Mesenchymal stem cell (in vitro differentiated cells and primary cell): ENCODE data around the gene PPP1R12C.

Experiments
- DNase-seq: peaks from one replicate; pipeline ENCODE4 v3.0.0-alpha.2; 2013
- H2AFZ ChIP-seq: one replicate; pipeline ENCODE4 v1.6.1; 2013; ENCODE audit warnings: low read depth, mild to moderate bottlenecking, control low read depth, inconsistent platforms, low read length, moderate library complexity
- H2AK5ac ChIP-seq: 2 replicates; pipeline ENCODE4 v1.6.1; 2013; ENCODE audit warnings: low read length, moderate library complexity, mild to moderate bottlenecking, inconsistent platforms; ENCODE audit not compliant: severe bottlenecking
- H2BK120ac ChIP-seq: one replicate; pipeline ENCODE4 v1.6.1; 2013; ENCODE audit warnings: low read depth, mild to moderate bottlenecking, inconsistent platforms, low read length, moderate library complexity
- H2BK12ac ChIP-seq, 2 experiments: one replicate each; pipeline ENCODE4 v1.6.1; 2013; ENCODE audit warnings: inconsistent platforms in 2 of 2, low read length in 2 of 2, mild to moderate bottlenecking in 2 of 2, moderate library complexity in 2 of 2, control low read depth in 1 of 2
- H2BK15ac ChIP-seq: one replicate; pipeline ENCODE4 v1.6.1; 2013; ENCODE audit warnings: mild to moderate bottlenecking, low read depth, inconsistent platforms; ENCODE audit not compliant: poor library complexity, severe bottlenecking
- H2BK5ac ChIP-seq: 2 replicates; pipeline ENCODE4 v1.6.1; 2013; ENCODE audit warnings: low read depth, mild to moderate bottlenecking, low read length, control low read depth, inconsistent platforms; ENCODE audit not compliant: poor library complexity, severe bottlenecking
- H3K14ac ChIP-seq, 2 experiments: one replicate each; pipeline ENCODE4 v1.6.1; 2013; ENCODE audit warnings: inconsistent platforms in 2 of 2, low read length in 2 of 2, control low read depth in 1 of 2, mild to moderate bottlenecking in 1 of 2, moderate library complexity in 1 of 2
- H3K18ac ChIP-seq, 2 experiments: one replicate each; pipeline ENCODE4 v1.6.1; 2013; ENCODE audit warnings: inconsistent platforms in 2 of 2, low read length in 2 of 2, control low read depth in 1 of 2, low read depth in 1 of 2, mild to moderate bottlenecking in 1 of 2
- H3K23ac ChIP-seq, 2 experiments: one replicate each; pipeline ENCODE4 v1.6.1; 2013; ENCODE audit warnings: inconsistent platforms in 2 of 2, low read length in 2 of 2, mild to moderate bottlenecking in 2 of 2, moderate library complexity in 2 of 2, control low read depth in 1 of 2
- H3K27ac ChIP-seq: 2 replicates; pipeline ENCODE4 v1.5.1; 2013; ENCODE audit warnings: mild to moderate bottlenecking, moderate library complexity, low read length, control low read depth, inconsistent platforms; ENCODE audit not compliant: poor library complexity, severe bottlenecking
- H3K27me3 ChIP-seq, 2 experiments: 2 replicates each; pipeline versions ENCODE4 v1.6.1 to v1.7.0; 2013; ENCODE audit warnings: low read length in 2 of 2, mild to moderate bottlenecking in 2 of 2, moderate library complexity in 2 of 2, control low read depth in 1 of 2, inconsistent platforms in 1 of 2; ENCODE audit not compliant: control insufficient read depth in 1 of 2, insufficient read depth in 1 of 2
- H3K36me3 ChIP-seq, 2 experiments: 2 replicates each; pipeline versions ENCODE4 v1.6.1 to v1.7.0; 2013; ENCODE audit warnings: low read length in 2 of 2, control low read depth in 1 of 2, inconsistent platforms in 1 of 2, low read depth in 1 of 2, mild to moderate bottlenecking in 1 of 2; ENCODE audit not compliant: insufficient read depth in 2 of 2, control insufficient read depth in 1 of 2
- H3K4ac ChIP-seq, 2 experiments: one replicate each; pipeline ENCODE4 v1.6.1; 2013; ENCODE audit warnings: inconsistent platforms in 2 of 2, low read length in 2 of 2, mild to moderate bottlenecking in 2 of 2, moderate library complexity in 2 of 2, control low read depth in 1 of 2, low read depth in 1 of 2
- H3K4me1 ChIP-seq: 2 replicates; pipeline ENCODE4 v1.6.1; 2013; ENCODE audit warnings: low read depth, low read length, control low read depth; ENCODE audit not compliant: control insufficient read depth, insufficient read depth
- H3K4me2 ChIP-seq: 2 replicates; pipeline ENCODE4 v1.6.1; 2013; ENCODE audit warnings: low read length, mild to moderate bottlenecking, inconsistent platforms; ENCODE audit not compliant: poor library complexity, severe bottlenecking
- H3K4me3 ChIP-seq, 2 experiments: 2 replicates each; pipeline versions ENCODE4 v1.5.1 to v1.7.0; 2013; ENCODE audit warnings: low read length in 2 of 2, mild to moderate bottlenecking in 2 of 2, control low read depth in 1 of 2, low read depth in 1 of 2; ENCODE audit not compliant: insufficient read depth in 1 of 2
- H3K79me1 ChIP-seq: replicated peaks from 2 replicates; pipeline ENCODE4 v1.6.1; 2013; ENCODE audit warnings: mild to moderate bottlenecking, control low read depth, low read length, inconsistent platforms; ENCODE audit not compliant: poor library complexity, severe bottlenecking
- H3K9ac ChIP-seq: 2 replicates; pipeline ENCODE4 v1.7.0; 2013; ENCODE audit warnings: mild to moderate bottlenecking, low read length, moderate library complexity
- H3K9me3 ChIP-seq: 2 replicates; pipeline ENCODE4 v1.7.0; 2013; ENCODE audit warnings: mild to moderate bottlenecking, low read length; ENCODE audit not compliant: control insufficient read depth
- H4K8ac ChIP-seq: one replicate; pipeline ENCODE4 v1.6.1; 2013; ENCODE audit warnings: inconsistent platforms, mild to moderate bottlenecking, low read length, moderate library complexity
- H4K91ac ChIP-seq: one replicate; pipeline ENCODE4 v1.6.1; 2013; ENCODE audit warnings: mild to moderate bottlenecking, low read length, inconsistent platforms
- WGBS: methylation state at CpG from one replicate; pipeline ENCODE4 v1.1.7; 2013; ENCODE audit warnings: mixed read lengths; 5-methylcytosine and 5-hydroxymethylcytosine counted together

Gene PPP1R12C

DNA sequence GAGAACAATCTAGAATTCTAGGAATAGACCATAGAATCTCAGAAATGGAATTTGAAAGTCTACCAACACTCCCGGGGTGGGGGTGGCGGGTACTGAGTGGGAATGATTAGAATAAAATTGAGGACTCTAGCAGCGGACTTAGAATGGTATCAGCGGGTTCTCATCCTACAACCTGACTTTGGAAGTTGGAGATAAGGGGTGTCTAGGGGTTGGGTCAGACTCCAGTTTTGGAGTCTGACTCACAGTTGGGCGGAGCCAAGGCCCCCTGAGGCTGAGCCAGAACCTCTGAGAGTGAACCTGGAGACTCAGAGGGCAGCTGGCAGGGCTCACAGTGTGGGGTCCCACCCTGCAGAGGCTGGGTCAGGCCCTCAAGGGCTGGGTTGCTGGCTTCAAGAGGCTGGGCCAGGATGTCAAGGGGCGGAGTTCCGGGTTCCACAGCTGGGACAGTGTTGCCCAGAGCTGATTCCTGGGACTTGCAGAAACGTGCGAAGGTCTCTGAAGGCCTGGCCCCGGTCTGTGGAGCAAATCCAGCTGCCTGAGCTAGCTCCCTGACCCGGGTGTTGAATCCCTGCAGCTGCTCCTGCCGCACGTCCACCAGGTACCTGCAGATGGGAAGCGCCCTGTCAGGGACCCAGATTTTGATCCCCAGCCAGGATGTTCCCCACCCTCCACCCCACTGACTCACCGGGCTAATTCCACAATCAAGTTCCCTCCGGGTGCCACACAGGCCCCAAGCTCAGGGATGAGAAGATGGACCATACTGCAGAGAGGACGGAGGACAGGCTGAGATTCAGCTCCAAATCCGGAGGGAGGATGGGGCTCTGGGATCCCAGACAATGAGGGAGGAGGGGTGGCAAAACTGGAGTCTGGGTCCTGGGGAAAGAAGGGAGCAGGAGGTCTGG, 41.7 kb upstream of the PPP1R12C start:
- Histone ChIP-seq H2AFZ (no peak overlapping the region), H2AK5ac (no peak overlapping the region), H2BK12ac (no peak overlapping the region), H3K4me3 (peak overlapping the region in 1 of 2 experiments; percentile 33), H3K18ac (no peak overlapping the region), H3K14ac (no peak overlapping the region), H3K4me2 (no peak overlapping the region), H3K23ac (no peak overlapping the region), H3K4ac (no peak overlapping the region), H2BK5ac (no peak overlapping the region), H2BK120ac (no peak overlapping the region), H4K91ac (no peak overlapping the region), H3K36me3 (no peaks in the 10 kb centered on the region), H4K8ac (no peak overlapping the region), H3K27ac (no peak overlapping the region), H3K9ac (no peak overlapping the region), H3K4me1 (peaks cover 33% of the 10 kb centered on the region), H3K79me1 (no peaks in the 10 kb centered on the region), H2BK15ac (no peak overlapping the region), H3K27me3 (peaks cover 33 to 44% of the 10 kb centered on the region in 2 experiments), H3K9me3 (no peaks in the 10 kb centered on the region)
- WGBS: 62% methylated on average over 18 of the region's 18 CpGs
- no peak for DNase-seq

- no peak overlapping the region for H2BK120ac ChIP-seq
- no peak overlapping the region for H3K23ac ChIP-seq
- no peaks in the 10 kb centered on the region for H3K36me3 ChIP-seq
- no peak overlapping the region for H4K91ac ChIP-seq
- no peak overlapping the region for H3K4me2 ChIP-seq
- H2BK12ac ChIP-seq: no peak overlapping the region
- H2AFZ ChIP-seq: no peak overlapping the region
- H3K4ac ChIP-seq: no peak overlapping the region
- H3K27ac ChIP-seq: no peak overlapping the region
- no peaks in the 10 kb centered on the region for H3K9me3 ChIP-seq
- H3K4me1 ChIP-seq: peaks cover 33% of the 10 kb centered on the region
- H2BK5ac ChIP-seq: no peak overlapping the region
- H3K79me1 ChIP-seq: no peaks in the 10 kb centered on the region
- H3K14ac ChIP-seq: no peak overlapping the region
- H4K8ac ChIP-seq: no peak overlapping the region
- no peak overlapping the region for H3K18ac ChIP-seq
- WGBS: 75% methylated on average over 4 of the region's 4 CpGs
- no peak overlapping the region for H3K4me3 ChIP-seq
- peaks cover 33 to 42% of the 10 kb centered on the region in 2 experiments for H3K27me3 ChIP-seq
- no peak overlapping the region for H2BK15ac ChIP-seq
- no peak overlapping the region for H3K9ac ChIP-seq
- no peak for DNase-seq
- no peak overlapping the region for H2AK5ac ChIP-seq
These were observed 41.0 kb upstream of the PPP1R12C start for GRCh38 chr19:55158423-55158822.

GRCh38 chr19:55157064-55157908, 39.8 kb upstream of the PPP1R12C start, which contains the start of gene TNNI3:
TSS of gene TNNI3 (minus strand) at chr19:55157732. CDS start at chr19:55157589, 143 bp downstream.
- H2BK120ac ChIP-seq: no peak within 1 kb of the TSS
- no peaks in the 10 kb centered on the region for H3K79me1 ChIP-seq
- 71% methylated on average over 29 of the region's 39 CpGs for WGBS
- no peak within 1 kb of the TSS for H2AFZ ChIP-seq
- peaks cover 33 to 36% of the 10 kb centered on the region in 2 experiments for H3K27me3 ChIP-seq
- H3K18ac ChIP-seq: no peak within 1 kb of the TSS
- H3K36me3 ChIP-seq: no peaks in the 10 kb centered on the region
- DNase-seq: no peak
- H3K9me3 ChIP-seq: no peaks in the 10 kb centered on the region
- no peak within 1 kb of the TSS for H4K8ac ChIP-seq
- no peak within 1 kb of the TSS for H3K14ac ChIP-seq
- H3K4ac ChIP-seq: no peak within 1 kb of the TSS
- no peak within 1 kb of the TSS for H2BK5ac ChIP-seq
- H2BK15ac ChIP-seq: no peak within 1 kb of the TSS
- no peak within 1 kb of the TSS for H2BK12ac ChIP-seq
- H3K4me2 ChIP-seq: no peak within 1 kb of the TSS
- peaks cover 33% of the 10 kb centered on the region for H3K4me1 ChIP-seq
- H2AK5ac ChIP-seq: no peak within 1 kb of the TSS
- no peak within 1 kb of the TSS for H3K27ac ChIP-seq
- no peak within 1 kb of the TSS for H3K9ac ChIP-seq
- no peak within 1 kb of the TSS for H4K91ac ChIP-seq
- H3K4me3 ChIP-seq: no peak within 1 kb of the TSS
- no peak within 1 kb of the TSS for H3K23ac ChIP-seq
